GM19238 (cell line): Measurements from ENCODE around the gene GNAI2.
"Not testable (repeated sequence)": the region's sequence is repeated elsewhere in the genome, so short reads cannot be mapped to it uniquely, and the experiment has no call there.

Experiments
- DNase-seq: peaks from one replicate; pipeline ENCODE4 v3.0.0; 2011; ENCODE audit warnings: low spot score; ENCODE audit not compliant: insufficient read length

GNAI2 gene

DNA sequence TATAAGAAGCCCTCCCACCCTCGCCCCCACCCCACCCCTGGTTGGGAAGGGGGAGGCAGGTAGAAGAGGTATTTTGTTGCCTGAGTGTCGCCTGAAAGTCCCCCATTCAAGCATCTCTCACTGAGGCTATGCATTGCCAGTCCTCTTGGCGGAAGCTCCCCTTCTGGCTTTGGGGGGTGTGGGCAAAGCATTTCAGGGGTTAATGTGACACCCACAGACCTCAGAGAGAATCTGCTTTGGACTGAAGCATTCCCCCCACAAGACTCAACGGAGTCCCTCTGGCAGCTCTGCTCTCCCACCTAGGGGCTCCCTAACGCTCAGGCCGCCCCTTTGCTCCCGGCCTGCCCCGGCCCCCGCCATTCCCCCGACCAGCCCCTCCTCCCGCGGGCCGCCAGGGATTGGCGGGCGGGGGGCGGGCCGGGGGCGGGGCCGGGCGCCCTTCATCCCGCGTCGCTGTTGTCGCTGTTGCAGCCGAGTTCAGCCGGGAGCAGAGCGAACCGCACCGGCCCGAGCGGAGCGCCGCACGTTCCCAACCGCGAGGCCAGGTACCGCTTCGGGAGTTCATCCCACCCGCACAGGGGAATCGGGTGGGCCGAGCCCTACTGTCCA is 31.1 kb upstream of the GNAI2 start, which contains the start of gene SLC38A3:
Gene SLC38A3 (plus strand): TSS at position 468 of the 609 bp plus-strand sequence. CDS start 8,929 bp downstream, outside the sequence.
- no peak for DNase-seq

DNA sequence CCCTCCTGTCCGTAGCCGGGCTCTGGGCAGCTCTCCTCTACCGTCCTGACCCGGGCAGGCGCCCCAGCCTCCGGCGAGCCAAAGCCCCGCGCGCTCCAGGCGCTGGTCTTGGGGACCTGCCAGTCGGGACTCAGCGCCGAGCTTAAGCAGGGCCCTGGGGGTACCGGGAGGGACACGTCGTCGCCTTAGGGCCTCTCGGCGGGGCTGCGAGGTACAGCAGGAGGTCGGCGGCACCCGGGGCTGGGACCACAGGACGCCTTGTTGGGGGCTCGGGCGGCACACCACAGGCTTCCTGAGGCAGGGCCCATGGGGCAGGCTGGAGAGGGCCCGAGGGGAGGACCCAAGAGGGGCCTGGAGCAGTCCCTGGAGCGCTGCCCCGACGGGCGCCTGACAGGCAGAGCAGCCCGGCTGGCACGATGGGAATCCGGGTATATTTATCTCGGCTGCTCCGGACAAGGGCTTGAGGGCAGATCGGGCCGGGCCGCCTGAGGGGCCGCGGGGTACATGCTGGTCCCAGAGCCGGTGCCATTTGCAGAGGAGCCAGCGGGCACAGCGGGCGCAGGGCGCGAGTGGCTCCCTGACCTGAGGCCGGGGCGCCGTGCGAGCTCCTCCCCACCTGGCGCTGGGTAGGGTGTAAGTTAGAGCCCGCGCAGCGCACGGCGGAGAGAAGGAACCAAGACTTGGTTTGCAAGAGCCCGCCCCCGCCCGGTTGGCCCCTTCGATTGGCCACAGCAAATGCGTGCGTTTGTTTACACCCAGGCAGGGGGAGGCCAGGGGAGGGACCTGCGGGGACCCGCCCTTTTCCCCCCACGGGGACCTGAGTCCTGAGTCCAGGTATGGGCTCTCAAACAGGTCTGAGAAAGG is 30.4 kb upstream of the GNAI2 start:
- DNase-seq = no peak

DNA sequence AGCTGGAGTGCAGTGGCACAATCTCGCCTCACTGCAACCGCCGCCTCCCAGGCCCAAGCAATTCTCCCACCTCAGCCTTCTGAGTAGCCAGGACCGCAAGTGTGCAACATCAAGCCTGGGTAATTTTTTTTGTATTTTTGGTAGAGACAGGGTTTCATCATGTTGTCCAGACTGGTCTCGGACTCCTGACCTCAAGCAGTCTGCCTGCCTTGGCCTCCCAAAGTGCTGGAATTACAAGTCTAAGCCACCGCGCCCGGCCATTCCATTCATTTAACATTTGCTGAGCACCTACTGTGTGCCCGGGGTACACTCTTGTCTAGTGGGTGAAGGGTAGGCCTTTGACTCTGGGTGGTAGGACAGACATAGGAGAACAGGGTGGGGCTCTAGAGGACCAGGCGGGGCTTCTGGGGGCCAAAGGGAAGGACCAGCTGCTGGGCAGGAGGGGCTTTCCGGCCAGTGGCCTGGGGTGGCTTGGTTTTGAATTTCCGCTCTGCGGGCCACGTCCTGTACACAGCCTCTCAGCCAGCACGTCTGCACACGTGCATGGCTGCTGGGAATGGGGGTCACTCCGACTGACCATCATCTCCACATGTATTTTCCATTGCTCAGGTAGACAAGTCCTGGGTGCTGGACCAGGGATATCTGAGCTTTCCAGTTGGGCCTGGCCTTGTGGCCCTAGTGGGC is 28.5 kb upstream of the GNAI2 start:
- no peak for DNase-seq

DNA sequence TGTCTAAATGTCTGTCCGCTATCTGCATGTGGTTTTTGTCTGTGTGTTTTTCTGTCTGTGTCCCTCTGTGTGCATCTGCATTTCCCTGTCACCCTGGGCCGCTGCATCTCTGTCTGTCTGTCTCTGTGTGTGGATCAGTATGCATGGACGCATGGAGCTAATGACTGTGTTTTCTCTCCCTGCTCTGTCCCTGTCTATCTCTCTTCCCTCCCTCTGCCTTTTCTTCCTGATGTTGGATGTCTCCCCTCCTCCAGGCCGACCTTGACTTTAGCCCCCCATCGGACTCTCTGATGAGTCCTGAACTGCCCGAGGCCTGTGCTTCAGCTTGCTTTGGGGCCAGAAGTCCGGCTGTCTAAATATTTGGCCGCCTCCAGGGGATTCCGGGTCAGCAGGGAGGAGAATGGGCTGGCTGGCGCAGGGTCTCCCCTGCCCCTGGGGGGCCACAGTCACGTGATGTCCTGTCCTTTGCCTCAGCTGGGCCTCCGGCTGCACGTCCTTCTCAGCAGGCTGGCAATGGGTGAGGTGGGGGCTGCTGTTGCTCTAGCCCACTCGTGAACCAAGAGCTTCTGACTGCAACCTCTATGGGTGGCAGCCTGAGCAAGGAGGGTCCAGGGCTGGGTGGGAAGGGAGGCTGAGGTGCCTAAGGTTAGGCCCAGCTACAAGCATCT is 27.2 kb upstream of the GNAI2 start:
- no peak for DNase-seq

DNA sequence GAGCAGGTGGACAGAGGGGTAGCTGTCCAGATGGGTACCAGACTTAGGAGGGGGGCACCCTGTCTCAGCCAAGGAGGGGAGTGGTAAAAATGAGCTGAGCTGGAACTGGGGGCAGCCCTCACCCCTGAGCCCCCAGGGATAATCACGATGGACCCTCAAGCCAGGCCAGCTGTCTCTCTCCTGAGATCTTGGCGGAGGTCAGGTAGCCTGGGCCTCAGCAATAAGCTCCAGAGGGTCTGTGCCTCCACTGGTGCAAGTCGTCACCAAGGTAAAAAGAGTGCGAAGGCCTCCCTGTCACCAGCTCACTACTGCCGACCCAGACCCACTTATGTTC is 25.9 kb upstream of the GNAI2 start:
- DNase-seq = no peak

DNA sequence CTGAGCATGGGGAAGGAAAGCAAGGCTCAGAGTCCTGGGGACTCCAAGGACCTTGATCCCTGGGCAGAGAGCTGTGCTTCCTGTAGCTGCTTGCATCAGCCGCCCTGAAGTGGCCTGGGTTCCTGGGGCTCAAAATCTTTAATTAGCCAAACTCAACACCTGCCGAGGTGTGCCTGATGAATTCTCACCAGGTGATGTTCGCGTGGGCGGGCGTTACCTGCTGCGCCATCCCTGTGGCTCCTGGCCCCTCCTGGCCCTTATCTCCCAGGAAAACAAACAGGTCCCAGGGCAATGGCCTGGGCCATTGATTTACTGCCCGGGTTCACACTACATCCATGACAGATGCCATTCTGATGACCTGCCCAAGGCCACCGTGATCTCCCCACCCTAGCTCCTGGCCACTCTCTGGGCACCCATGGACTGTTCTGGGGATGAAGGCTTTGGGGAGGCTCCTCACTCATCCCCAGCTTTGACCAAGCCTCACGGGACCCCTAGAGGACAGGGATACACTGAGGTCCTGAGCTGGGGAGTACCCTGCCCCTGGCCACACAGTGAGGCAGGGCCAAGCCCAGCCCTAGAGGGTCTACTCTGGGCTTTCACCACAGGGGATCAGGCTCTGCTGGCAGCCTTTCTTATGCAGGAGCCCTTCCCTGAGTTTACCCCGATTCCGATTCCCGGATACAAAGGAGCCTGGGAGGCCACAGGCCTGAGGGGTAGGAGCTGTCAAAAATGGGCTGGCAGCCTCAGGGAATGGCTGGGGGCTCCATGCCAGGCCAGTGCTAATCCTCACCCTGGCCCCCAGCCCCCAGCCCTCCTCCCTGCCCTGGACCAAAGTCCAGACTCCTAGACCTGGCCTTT is 25.3 kb upstream of the GNAI2 start:
- DNase-seq = no peak

DNA sequence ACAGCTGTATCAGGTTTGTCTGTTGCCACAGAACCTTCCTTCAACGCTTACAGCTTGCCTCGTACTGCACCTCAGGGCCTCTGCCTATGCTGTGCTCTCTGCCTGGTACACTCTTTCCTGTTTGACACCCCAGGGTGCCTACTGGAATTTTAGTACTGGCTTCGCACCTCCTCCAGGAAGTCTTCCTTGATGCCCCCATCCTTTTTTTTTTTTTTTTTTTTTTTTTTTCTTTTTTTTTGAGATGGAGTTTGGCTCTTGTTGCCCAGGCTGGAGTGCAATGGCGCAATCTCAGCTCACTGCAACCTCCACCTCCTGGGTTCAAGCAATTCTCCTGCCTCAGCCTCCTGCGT is 24.7 kb upstream of the GNAI2 start:
- DNase-seq = not testable (repeated sequence)

DNA sequence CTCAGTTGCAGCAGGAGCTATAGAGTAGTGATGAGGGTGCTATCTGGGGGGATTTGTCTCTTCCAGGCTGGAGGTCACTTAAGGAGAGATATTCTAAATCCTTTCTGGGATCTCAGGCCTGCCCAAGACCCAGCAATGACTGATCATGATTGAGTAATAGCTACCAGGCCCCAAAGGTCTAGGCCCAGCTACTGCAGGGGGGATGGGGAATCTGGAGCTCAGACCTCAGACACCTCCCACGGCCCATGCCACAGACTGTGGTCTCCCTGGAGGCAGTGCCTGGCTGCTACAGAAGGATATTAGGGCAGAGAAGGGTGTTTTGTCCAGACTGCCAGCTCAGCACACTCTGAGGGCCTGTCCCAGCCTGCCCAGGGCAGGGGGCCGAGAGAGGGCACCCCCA is 24.1 kb upstream of the GNAI2 start:
- no peak for DNase-seq

DNA sequence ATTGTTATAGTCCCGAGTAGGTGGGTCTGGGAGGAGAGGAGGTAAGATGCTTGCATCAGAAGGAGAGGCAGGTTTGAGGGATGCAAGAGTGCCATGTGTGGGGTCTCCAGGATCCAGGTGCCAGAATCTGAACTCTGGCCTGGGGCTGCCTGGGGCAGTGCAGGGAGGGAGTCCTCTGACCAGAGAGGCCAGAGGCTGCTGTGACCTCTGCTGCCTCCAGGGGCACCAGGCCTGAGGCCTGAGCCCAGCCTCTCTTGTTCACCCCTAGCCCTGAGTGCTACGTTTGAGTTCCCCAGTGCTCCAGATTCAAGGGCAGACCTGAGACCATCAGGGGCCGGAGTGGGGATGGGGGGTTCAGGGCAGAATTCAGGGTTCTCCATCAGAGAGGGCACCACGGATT is 23.5 kb upstream of the GNAI2 start:
- no peak for DNase-seq

DNA sequence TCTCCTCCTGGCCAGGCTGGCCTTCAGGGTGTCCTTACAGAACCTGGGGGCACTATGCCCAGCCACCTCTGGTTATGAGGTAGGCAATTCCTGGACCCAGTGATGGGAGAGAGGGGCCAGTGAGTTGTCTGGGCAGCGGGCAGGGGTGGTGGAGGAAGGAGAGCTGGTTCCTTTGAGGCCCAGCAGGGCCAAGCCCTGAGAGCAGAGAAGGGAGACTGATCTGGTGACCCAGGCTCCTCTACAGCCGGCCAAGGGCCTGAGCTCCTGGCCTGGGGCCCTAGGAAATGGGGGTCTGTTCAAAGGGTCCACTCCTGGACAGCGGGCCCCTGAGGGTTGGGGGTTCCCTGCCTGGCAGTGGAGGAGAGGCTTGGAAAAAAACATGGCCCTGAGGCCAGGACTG is 23.0 kb upstream of the GNAI2 start:
- DNase-seq = no peak

DNA sequence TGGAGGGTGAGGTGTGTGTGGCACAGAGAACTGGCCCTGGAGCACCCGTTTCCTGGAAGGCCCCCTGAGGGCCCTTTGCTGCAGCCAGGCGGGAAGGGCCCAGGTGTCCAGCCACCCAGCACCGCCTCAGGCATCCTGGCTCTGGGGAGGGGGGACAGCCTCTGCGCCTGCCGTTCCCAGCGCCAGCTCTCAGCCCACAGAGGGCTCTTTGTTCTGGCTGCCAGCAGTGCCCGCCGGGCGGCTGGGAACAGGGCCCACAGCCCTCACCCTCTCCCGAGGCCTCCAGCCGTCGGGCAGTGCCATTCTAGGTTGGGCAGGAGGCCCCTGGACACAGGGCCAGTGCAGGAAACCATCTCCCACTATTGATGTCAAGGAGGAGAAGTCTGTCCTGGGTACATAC is 22.6 kb upstream of the GNAI2 start:
- DNase-seq = no peak

DNA sequence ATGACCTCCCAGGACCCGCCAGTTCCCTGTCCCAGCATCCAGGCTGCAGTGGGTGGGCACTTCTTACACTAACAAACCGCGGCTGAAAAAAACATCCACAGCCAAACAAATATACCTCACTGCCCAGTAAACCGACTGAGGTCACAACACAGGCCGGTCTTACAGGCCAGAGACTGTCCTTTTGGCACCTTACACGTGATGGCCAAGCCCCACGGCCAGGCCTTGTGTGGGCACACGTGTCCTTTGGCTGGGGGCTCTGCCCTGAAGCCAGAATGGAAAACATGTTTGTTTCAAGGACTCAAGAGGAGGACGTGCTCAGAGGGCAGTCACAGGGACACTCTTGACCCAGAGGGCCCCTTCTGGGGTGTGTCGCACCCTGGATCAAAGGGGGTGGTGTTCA is 21.2 kb upstream of the GNAI2 start:
- DNase-seq = no peak

DNA sequence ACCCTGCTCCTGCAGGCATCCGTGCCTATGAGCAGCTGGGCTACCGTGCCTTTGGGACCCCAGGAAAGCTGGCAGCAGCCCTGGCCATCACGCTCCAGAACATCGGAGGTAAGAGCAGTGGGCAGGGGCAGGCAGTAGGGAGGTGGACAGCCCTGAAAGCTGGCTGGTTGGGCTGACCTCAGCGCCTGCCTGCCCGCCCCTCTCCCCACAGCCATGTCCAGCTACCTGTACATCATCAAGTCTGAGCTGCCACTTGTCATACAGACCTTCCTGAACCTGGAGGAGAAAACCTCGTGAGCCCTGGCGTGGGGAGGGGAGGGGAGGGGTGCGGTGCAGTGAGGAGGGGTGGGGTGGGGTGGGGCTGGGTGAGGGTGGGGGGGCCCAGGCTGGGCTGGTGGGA is 20.5 kb upstream of the GNAI2 start:
- no peak for DNase-seq

DNA sequence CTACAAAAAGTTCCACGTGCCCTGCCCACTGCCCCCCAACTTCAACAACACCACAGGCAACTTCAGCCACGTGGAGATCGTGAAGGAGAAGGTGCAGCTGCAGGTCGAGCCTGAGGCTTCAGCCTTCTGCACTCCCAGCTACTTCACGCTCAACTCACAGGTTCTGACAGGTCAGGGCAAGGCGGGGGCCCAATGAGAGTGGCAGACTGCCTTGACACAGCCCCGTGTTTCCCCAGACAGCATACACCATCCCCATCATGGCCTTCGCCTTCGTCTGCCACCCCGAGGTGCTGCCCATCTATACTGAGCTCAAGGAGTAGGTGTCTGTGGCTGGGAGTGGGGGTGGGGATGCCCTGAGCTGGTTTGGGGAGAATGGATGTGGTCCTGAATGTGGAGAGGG is 18.3 kb upstream of the GNAI2 start:
- no peak for DNase-seq

DNA sequence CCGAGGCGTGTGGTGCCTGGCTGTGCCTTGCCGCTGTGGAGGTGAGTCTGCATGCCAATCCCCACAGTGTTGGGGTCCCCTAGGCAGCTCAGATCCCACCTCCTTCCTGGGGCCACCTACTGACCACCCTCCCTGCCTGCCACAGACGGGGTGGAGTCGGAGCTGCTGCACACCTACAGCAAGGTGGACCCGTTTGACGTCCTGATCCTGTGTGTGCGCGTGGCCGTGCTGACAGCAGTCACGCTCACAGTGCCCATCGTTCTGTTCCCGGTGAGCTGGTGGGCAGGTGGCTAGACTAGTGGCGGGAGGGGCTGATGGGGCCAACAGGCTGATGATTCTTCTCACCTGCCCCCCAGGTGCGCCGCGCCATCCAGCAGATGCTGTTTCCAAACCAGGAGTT is 17.6 kb upstream of the GNAI2 start:
- no peak for DNase-seq

DNA sequence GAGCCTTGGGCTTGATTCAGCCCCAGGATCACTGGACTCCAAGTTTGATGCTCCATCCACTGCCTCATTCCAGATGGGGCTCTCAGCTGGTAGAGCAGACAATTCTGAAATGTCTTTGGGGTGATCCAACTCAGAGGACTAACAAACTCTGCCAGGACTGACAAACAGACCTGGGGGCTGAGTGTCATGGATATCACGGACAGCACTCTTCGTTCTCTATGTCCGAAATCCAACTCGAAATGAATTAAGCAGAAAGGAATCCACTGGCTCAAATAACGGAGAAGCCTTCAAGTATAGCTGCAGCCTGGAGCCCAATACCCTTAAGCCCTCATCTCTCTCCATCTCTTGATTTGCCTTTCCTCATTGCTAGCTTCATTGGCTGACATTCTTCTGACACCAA is 16.7 kb upstream of the GNAI2 start:
- no peak for DNase-seq

DNA sequence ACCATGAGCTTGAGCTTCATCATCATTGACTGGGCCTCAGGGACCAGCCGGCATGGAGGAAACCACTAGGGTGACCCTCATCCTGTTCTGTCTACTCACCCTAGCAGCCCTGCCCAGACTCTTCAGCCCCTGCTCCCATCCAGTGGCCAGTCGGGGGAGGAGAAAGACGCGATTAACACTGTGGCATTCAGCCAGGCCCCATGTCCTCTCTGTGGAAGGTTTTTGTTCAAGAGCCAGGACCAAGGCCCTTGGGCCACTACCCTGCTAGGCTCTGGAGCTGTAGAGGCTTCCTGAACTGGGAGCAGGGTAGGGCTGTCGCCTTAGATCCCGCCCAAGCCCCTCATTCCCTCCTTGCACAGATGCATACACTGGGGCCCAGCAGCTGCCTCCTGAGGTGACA is 15.9 kb upstream of the GNAI2 start:
- DNase-seq = no peak

DNA sequence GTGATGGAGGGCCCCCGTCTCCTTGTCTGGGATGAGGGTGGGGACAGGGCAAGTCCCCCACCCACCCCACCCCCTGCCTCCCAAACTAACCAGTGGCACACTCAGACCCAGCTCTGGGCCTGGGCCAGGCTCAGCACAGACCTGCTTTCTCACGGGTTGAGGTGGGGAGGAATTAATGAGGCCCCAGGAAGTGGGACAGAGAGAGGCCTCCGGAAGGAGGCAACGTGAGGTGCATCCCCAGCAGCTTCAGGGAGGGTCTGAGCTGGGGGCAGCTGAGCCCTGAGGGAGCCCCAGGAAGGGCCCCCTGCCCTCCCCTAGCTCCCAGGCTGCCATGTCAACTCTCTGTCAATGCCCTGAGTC is 15.0 kb upstream of the GNAI2 start:
- DNase-seq = no peak

DNA sequence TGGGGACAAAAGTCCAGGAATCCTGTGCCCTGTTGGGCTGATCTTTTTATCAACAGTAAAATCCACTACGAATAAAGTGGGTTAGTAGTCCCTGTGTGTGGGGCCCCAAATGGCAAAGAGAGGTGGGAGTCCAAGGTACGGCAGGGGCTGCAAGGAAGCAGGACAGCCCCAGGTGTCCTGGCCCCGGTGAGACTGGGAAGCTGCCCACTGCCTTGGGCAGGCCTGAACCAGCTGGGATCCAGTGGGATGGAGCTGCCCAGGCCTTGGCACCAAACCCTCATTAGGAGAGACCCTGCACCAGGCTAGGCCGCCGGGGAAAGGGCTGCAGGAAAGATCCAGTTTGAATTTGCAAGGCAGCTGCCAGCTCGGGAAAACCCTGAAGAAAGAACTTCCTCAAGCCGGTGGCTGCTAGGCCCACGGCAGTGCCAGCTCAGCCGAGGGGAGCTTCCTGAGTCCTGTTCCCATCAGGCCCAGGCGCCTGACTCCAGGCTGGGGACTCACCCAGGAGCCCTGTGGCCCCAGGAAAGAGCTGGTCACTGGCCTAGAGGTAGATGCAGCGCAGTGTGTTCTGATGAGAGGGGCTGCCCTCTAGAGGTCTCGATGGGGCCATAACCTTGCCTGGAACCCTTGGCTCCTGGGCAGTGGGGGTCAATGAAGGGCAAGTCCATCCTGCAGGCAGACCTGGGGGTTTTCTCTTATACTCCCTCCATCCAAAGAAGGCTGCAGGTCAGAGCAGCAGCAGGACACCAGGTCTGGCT is 14.4 kb upstream of the GNAI2 start:
- no peak for DNase-seq

DNA sequence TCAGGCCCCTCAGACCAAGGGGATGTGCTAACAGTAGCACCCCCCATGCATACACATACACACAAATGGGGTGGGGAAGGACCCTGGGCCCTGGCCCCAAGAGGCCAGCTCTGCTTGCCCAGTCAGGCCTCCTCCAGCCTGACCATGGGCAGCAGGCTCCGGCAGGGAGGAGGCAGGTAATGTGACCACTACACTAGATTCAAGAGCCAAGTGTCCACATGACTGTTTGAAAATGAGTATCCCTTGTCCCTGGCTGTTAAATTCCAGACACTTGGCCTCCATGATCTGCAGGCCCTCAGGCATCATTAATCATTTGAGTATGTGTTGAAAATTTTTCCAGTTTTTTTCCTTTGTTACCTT is 13.9 kb upstream of the GNAI2 start:
- no peak for DNase-seq

DNA sequence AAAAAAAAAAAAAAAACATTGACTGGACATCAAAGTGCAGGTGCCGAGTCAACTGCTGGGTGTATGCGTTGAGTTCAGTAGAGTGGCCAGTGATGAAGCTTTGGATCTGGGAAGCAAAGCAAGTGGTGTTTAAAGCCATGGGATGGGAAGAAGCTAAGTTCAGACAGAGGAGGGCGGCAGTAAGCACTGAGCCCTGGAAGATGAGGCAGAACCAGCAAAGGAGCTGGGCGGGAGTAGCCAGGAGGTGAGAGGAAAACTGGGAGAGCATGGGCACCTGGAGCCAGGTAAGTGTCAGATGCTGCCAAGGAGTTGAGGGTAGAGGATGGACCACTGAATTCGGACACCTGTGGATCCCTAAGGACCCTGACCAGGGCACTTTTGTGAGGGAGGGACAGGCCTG is 11.4 kb upstream of the GNAI2 start:
- no peak for DNase-seq
